ENCODE measurements around the gene TOP3A. TPM values are rescaled to one million over a fixed set of nuclear protein-coding genes. Genes with fewer than 3 reads are reported as not detected.

TOP3A gene
- total RNA-seq, 1 experiment from 2014 or later = 68.7 TPM

- WGBS (ENCODE audit: extremely low coverage, insufficient read length, low lambda C conversion rate) = no CpG with 5 or more reads among the region's 7 CpGs
- Histone ChIP-seq H3K79me1 (ENCODE audit: insufficient read depth, low read depth, low read length, poor library complexity, severe bottlenecking) (no peaks in the 10 kb centered on the region), H2AFZ (ENCODE audit: low read length) (no peak overlapping the region), H3K23me2 (ENCODE audit: insufficient read length, low read depth, low read length, poor library complexity, severe bottlenecking) (no peaks in the 10 kb centered on the region), H3K18ac (ENCODE audit: insufficient read length, low read depth, low read length) (no peak overlapping the region), H2BK12ac (ENCODE audit: insufficient read length, low read depth, low read length) (no peak overlapping the region), H2BK120ac (ENCODE audit: low read depth, low read length, poor library complexity, severe bottlenecking) (no peak overlapping the region), H3K14ac (ENCODE audit: insufficient read depth, low read length) (no peak overlapping the region), H3K4me1 (ENCODE audit: insufficient read depth, low read length) (peaks cover 3% of the 10 kb centered on the region; the same call in 1 of the 2 replicates), H4K5ac (ENCODE audit: insufficient read length, low read depth, low read length) (no peak overlapping the region), H3K9me3 (ENCODE audit: control insufficient read depth, low read depth, low read length) (no peaks in the 10 kb centered on the region), H3K23ac (ENCODE audit: insufficient read length, low read depth, low read length) (no peak overlapping the region), H2BK5ac (ENCODE audit: insufficient read length, low read length) (no peak overlapping the region), H2BK20ac (ENCODE audit: low read depth, low read length, poor library complexity, severe bottlenecking) (no peak overlapping the region), H2BK15ac (ENCODE audit: low read depth, low read length) (no peak overlapping the region), H4K91ac (ENCODE audit: insufficient read length, low read depth, low read length) (no peak overlapping the region), H3T11ph (ENCODE audit: low read length) (no peak overlapping the region), H3K9ac (ENCODE audit: extremely low read depth, insufficient read length, low read length) (no peak overlapping the region), H2AK5ac (ENCODE audit: insufficient read length, low read length) (no peak overlapping the region), H3K4me2 (ENCODE audit: insufficient read depth, insufficient read length, low read length) (no peak overlapping the region), H3K4ac (ENCODE audit: low read depth, low read length) (no peak overlapping the region), H3K27ac (ENCODE audit: insufficient read length, low read depth, low read length) (no peak overlapping the region), H3K27me3 (ENCODE audit: insufficient read depth, low read length) (no peaks in the 10 kb centered on the region), H4K8ac (replicated peaks; ENCODE audit: insufficient read length, low read depth, low read length) (no peak overlapping the region), H4K20me1 (ENCODE audit: control insufficient read depth, insufficient read depth, insufficient read length) (peaks cover 3% of the 10 kb centered on the region), H3K56ac (ENCODE audit: insufficient read length, low read depth, low read length) (no peak overlapping the region), H3K79me2 (ENCODE audit: insufficient read depth, low read length) (no peaks in the 10 kb centered on the region)
- DNase-seq = no peak
- Mint-ChIP-seq H3K27ac (peak overlapping the region in 1 of 3 experiments; percentile 93; a peak in 1 of 7 replicates), H3K36me3 (ENCODE audit: insufficient read depth in 1 of 3, low read depth in 3 of 3) (peaks cover 26 to 87% (median 85%) of the 10 kb centered on the region in 3 experiments; a peak in 6 of 7 replicates), H3K4me3 (no peak overlapping the region), H3K27me3 (ENCODE audit: low read depth) (no peaks in the 10 kb centered on the region; the same call in 1 of the 2 replicates), H3K4me1 (peaks cover 15 to 25% of the 10 kb centered on the region in 2 experiments), H3K9me3 (no peaks in the 10 kb centered on the region; a peak in 1 of 5 replicates)
- no peak for TF ChIP-seq CTCF (conservative IDR thresholded peaks at IDR 0.05)
Measured at GRCh38 chr17:18248811-18249210, 66.0 kb downstream of the TOP3A start.
